ENCODE data around the gene SLC26A9. TPM values are rescaled to one million over a fixed set of nuclear protein-coding genes. Genes with fewer than 3 reads are reported as not detected.

SLC26A9 gene
- total and polyA plus RNA-seq, 2 donors (not counting 1 experiment from before 2014, with no cell fraction given) = not detected

- Histone ChIP-seq H3K4me3 (ENCODE audit: control extremely low read depth in 1 of 5, extremely low read depth in 1 of 5, insufficient read depth in 1 of 5, low read depth in 2 of 5, low read length in 4 of 5) (no peak overlapping the region), H3K79me2 (ENCODE audit: control insufficient read depth, insufficient read depth, low read length) (no peaks in the 10 kb centered on the region), H4K20me1 (ENCODE audit: control insufficient read depth, insufficient read depth, low read length, poor library complexity, severe bottlenecking) (no peaks in the 10 kb centered on the region), H3K27ac (ENCODE audit: low read length in 2 of 2) (no peak overlapping the region), H2AFZ (ENCODE audit: insufficient read depth, low read depth, low read length, poor library complexity, severe bottlenecking) (no peak overlapping the region), H3K27me3 (replicated peaks in 1 of 4; ENCODE audit: control extremely low read depth in 1 of 4, control insufficient read depth in 3 of 4, insufficient read depth in 4 of 4, low read length in 3 of 4) (no peaks in the 10 kb centered on the region), H3K9ac (ENCODE audit: low read length) (no peak overlapping the region), H3K4me2 (replicated peaks; ENCODE audit: low read depth, low read length, poor library complexity, severe bottlenecking) (no peak overlapping the region), H3K9me3 (ENCODE audit: control extremely low read depth in 1 of 3, control insufficient read depth in 2 of 3, insufficient read depth in 1 of 3, low read length in 2 of 3) (peaks cover 0 to 16% (median 8%) of the 10 kb centered on the region in 3 donors), H3K4me1 (ENCODE audit: control insufficient read depth in 2 of 2, insufficient read depth in 2 of 2, low read length in 2 of 2) (peaks cover under 1 to 5% of the 10 kb centered on the region in 2 donors), H3K36me3 (replicated peaks in 1 of 2; ENCODE audit: control extremely low read depth in 1 of 2, control insufficient read depth in 1 of 2, extremely low read depth in 1 of 2, insufficient read depth in 2 of 2, low read length in 1 of 2) (no peaks in the 10 kb centered on the region)
- intact Hi-C loops (cut with micrococcal nuclease) = no loop called here
- TF ChIP-seq EZH2 (IDR thresholded peaks at IDR 0.05; ENCODE audit: borderline replicate concordance, insufficient read depth, low read depth, low read length, poor library complexity, severe bottlenecking) (no peak), CTCF (IDR thresholded peaks at IDR 0.05) (no peak)
- Mint-ChIP-seq H3K4me3 (no peak overlapping the region), H3K9me3 (ENCODE audit: insufficient read depth) (peaks cover 10% of the 10 kb centered on the region), H3K27me3 (no peaks in the 10 kb centered on the region), H3K4me1 (peaks cover 4% of the 10 kb centered on the region), H3K27ac (no peak overlapping the region)
- POLR2A ChIA-PET = no interaction called here
- no peak for DNase-seq
- no peak for ATAC-seq (ENCODE audit: low read depth)
- CTCF ChIA-PET = no interaction called here
These were observed 59.5 kb downstream of the SLC26A9 start for GRCh38 chr1:205883792-205884191.

- no peak overlapping the region for H3K4me3 ChIP-seq (ENCODE audit: control extremely low read depth in 1 of 5, extremely low read depth in 1 of 5, insufficient read depth in 1 of 5, low read depth in 2 of 5, low read length in 4 of 5)
- CTCF ChIA-PET = no interaction called here
These were observed 62.3 kb downstream of the SLC26A9 start for GRCh38 chr1:205880923-205881322.

More at GRCh38 chr1:205880923-205881322, 62.3 kb downstream of the SLC26A9 start:
- H3K9me3 Mint-ChIP-seq (ENCODE audit: insufficient read depth) = peaks cover 15% of the 10 kb centered on the region
- no peaks in the 10 kb centered on the region for H3K27me3 ChIP-seq (replicated peaks in 1 of 4; ENCODE audit: control extremely low read depth in 1 of 4, control insufficient read depth in 3 of 4, insufficient read depth in 4 of 4, low read length in 3 of 4)
- POLR2A ChIA-PET = no interaction called here
- intact Hi-C loops (cut with micrococcal nuclease) = no loop called here
- H3K9me3 ChIP-seq (ENCODE audit: control extremely low read depth in 1 of 3, control insufficient read depth in 2 of 3, insufficient read depth in 1 of 3, low read length in 2 of 3) = peaks cover 0 to 15% (median 13%) of the 10 kb centered on the region in 3 donors
- no peaks in the 10 kb centered on the region for H3K4me1 ChIP-seq (ENCODE audit: control insufficient read depth in 2 of 2, insufficient read depth in 2 of 2, low read length in 2 of 2)
- no peaks in the 10 kb centered on the region for H3K36me3 ChIP-seq (replicated peaks in 1 of 2; ENCODE audit: control extremely low read depth in 1 of 2, control insufficient read depth in 1 of 2, extremely low read depth in 1 of 2, insufficient read depth in 2 of 2, low read length in 1 of 2)
- no peaks in the 10 kb centered on the region for H3K79me2 ChIP-seq (ENCODE audit: control insufficient read depth, insufficient read depth, low read length)
- H3K27me3 Mint-ChIP-seq = no peaks in the 10 kb centered on the region
- H3K4me3 Mint-ChIP-seq = no peak overlapping the region
- H3K27ac ChIP-seq (ENCODE audit: low read length in 2 of 2) = no peak overlapping the region
- TF ChIP-seq CTCF (IDR thresholded peaks at IDR 0.05) (no peak), EZH2 (IDR thresholded peaks at IDR 0.05; ENCODE audit: borderline replicate concordance, insufficient read depth, low read depth, low read length, poor library complexity, severe bottlenecking) (no peak)
- H3K27ac Mint-ChIP-seq = no peak overlapping the region
- no peak overlapping the region for H3K9ac ChIP-seq (ENCODE audit: low read length)
- H4K20me1 ChIP-seq (ENCODE audit: control insufficient read depth, insufficient read depth, low read length, poor library complexity, severe bottlenecking) = no peaks in the 10 kb centered on the region
- no peak overlapping the region for H2AFZ ChIP-seq (ENCODE audit: insufficient read depth, low read depth, low read length, poor library complexity, severe bottlenecking)
- ATAC-seq (ENCODE audit: low read depth) (no peak), DNase-seq (no peak)
- no peak overlapping the region for H3K4me2 ChIP-seq (replicated peaks; ENCODE audit: low read depth, low read length, poor library complexity, severe bottlenecking)
- no peaks in the 10 kb centered on the region for H3K4me1 Mint-ChIP-seq
